Measurements from ENCODE around the gene MIF4GD. TPM values are rescaled to one million over a fixed set of nuclear protein-coding genes. Genes with fewer than 3 reads are reported as not detected.

MIF4GD gene
- total RNA-seq, 1 experiment from 2014 or later, result 26.1 TPM

GRCh38 chr17:75318615-75319222, 47.7 kb upstream of the MIF4GD start:
- no peak overlapping the region for H2AFZ ChIP-seq (ENCODE audit: low read length)
- no peaks in the 10 kb centered on the region for H3K79me2 ChIP-seq (ENCODE audit: insufficient read depth, low read length)
- H4K20me1 ChIP-seq (ENCODE audit: control insufficient read depth, insufficient read depth, insufficient read length), result no peaks in the 10 kb centered on the region
- H3K18ac ChIP-seq (ENCODE audit: insufficient read length, low read depth, low read length), result no peak overlapping the region
- no peaks in the 10 kb centered on the region for H3K9me3 Mint-ChIP-seq
- H3K27ac Mint-ChIP-seq, result peak overlapping the region in 2 of 3 experiments; percentile 68 to 91; a peak in 3 of 7 replicates
- no peak overlapping the region for H4K8ac ChIP-seq (replicated peaks; ENCODE audit: insufficient read length, low read depth, low read length)
- no peak for DNase-seq
- no peak overlapping the region for H3K4me2 ChIP-seq (ENCODE audit: insufficient read depth, insufficient read length, low read length)
- H3K9me3 ChIP-seq (ENCODE audit: control insufficient read depth, low read depth, low read length), result no peaks in the 10 kb centered on the region
- no peak overlapping the region for H4K91ac ChIP-seq (ENCODE audit: insufficient read length, low read depth, low read length)
- H3K4ac ChIP-seq (ENCODE audit: low read depth, low read length), result no peak overlapping the region
- H2BK120ac ChIP-seq (ENCODE audit: low read depth, low read length, poor library complexity, severe bottlenecking), result no peak overlapping the region
- no peak overlapping the region for H2AK5ac ChIP-seq (ENCODE audit: insufficient read length, low read length)
- TF ChIP-seq CTCF (conservative IDR thresholded peaks at IDR 0.05), result no peak
- H3K36me3 Mint-ChIP-seq (ENCODE audit: insufficient read depth in 1 of 3, low read depth in 3 of 3), result peaks cover 16 to 41% (median 28%) of the 10 kb centered on the region in 3 experiments; a peak in 6 of 7 replicates
- no peaks in the 10 kb centered on the region for H3K4me1 ChIP-seq (ENCODE audit: insufficient read depth, low read length)
- no peak overlapping the region for H2BK20ac ChIP-seq (ENCODE audit: low read depth, low read length, poor library complexity, severe bottlenecking)
- H3K9ac ChIP-seq (ENCODE audit: extremely low read depth, insufficient read length, low read length), result no peak overlapping the region
- no peak overlapping the region for H3K23ac ChIP-seq (ENCODE audit: insufficient read length, low read depth, low read length)
- H3K23me2 ChIP-seq (ENCODE audit: insufficient read length, low read depth, low read length, poor library complexity, severe bottlenecking), result no peaks in the 10 kb centered on the region
- H3T11ph ChIP-seq (ENCODE audit: low read length), result no peak overlapping the region
- no peak overlapping the region for H3K14ac ChIP-seq (ENCODE audit: insufficient read depth, low read length)
- no peak overlapping the region for H2BK12ac ChIP-seq (ENCODE audit: insufficient read length, low read depth, low read length)
- H3K79me1 ChIP-seq (ENCODE audit: insufficient read depth, low read depth, low read length, poor library complexity, severe bottlenecking), result no peaks in the 10 kb centered on the region
- WGBS (ENCODE audit: extremely low coverage, insufficient read length, low lambda C conversion rate), result no CpG with 5 or more reads among the region's 10 CpGs
- H3K4me3 Mint-ChIP-seq, result no peak overlapping the region
- H2BK15ac ChIP-seq (ENCODE audit: low read depth, low read length), result no peak overlapping the region
- no peak overlapping the region for H4K5ac ChIP-seq (ENCODE audit: insufficient read length, low read depth, low read length)
- H3K27me3 Mint-ChIP-seq (ENCODE audit: low read depth), result no peaks in the 10 kb centered on the region
- peaks cover 12 to 16% of the 10 kb centered on the region in 2 experiments for H3K4me1 Mint-ChIP-seq
- H3K27me3 ChIP-seq (ENCODE audit: insufficient read depth, low read length), result no peaks in the 10 kb centered on the region; the same call in 1 of the 2 replicates
- no peak overlapping the region for H3K56ac ChIP-seq (ENCODE audit: insufficient read length, low read depth, low read length)
- no peak overlapping the region for H3K27ac ChIP-seq (ENCODE audit: insufficient read length, low read depth, low read length)
- H2BK5ac ChIP-seq (ENCODE audit: insufficient read length, low read length), result no peak overlapping the region

Measured in H9 (cell line).